Measurements from ENCODE around the gene PLEKHA7.
"Not testable (repeated sequence)": the region's sequence is repeated elsewhere in the genome, so short reads cannot be mapped to it uniquely, and the experiment has no call there.

The PLEKHA7 gene

GRCh38 chr11:17014321-17014832 lies at the start of gene PLEKHA7:
Gene PLEKHA7, minus strand, starts transcription at chr11:17014414. Its CDS starts 13 bp downstream, at chr11:17014401.
- DNase-seq = no peak

- DNase-seq = no peak
Observed at GRCh38 chr11:17063171-17064002, 49.2 kb upstream of the PLEKHA7 start.

- not testable (repeated sequence) for DNase-seq
Observed at GRCh38 chr11:17051146-17051545, 36.9 kb upstream of the PLEKHA7 start.

- DNase-seq = not testable (repeated sequence)
Observed at GRCh38 chr11:17048491-17048890, 34.3 kb upstream of the PLEKHA7 start.

GRCh38 chr11:17046690-17047089 lies 32.5 kb upstream of the PLEKHA7 start:
- no peak for DNase-seq

- no peak for DNase-seq
Observed at GRCh38 chr11:17036666-17037658, 22.7 kb upstream of the PLEKHA7 start.

GRCh38 chr11:17034027-17034426 lies 19.8 kb upstream of the PLEKHA7 start:
- not testable (repeated sequence) for DNase-seq

GRCh38 chr11:17026487-17027082 lies 12.4 kb upstream of the PLEKHA7 start:
- no peak for DNase-seq

GRCh38 chr11:17024924-17025323 lies 10.7 kb upstream of the PLEKHA7 start:
- DNase-seq = no peak

GRCh38 chr11:17021511-17021910 lies 7.3 kb upstream of the PLEKHA7 start:
- DNase-seq = no peak

GRCh38 chr11:17020831-17021230 lies 6.6 kb upstream of the PLEKHA7 start:
- DNase-seq = no peak

- no peak for DNase-seq
Observed at GRCh38 chr11:17019232-17019631, 5.0 kb upstream of the PLEKHA7 start.

GRCh38 chr11:17015627-17016126 lies 1.5 kb upstream of the PLEKHA7 start:
- DNase-seq = no peak

GRCh38 chr11:17014833-17015626 lies 816 bp upstream of the PLEKHA7 start:
- no peak for DNase-seq

GRCh38 chr11:17013548-17014320 lies 480 bp downstream of the PLEKHA7 start:
- DNase-seq = no peak

- no peak for DNase-seq
Observed at GRCh38 chr11:17012712-17013547, 1.3 kb downstream of the PLEKHA7 start.

GRCh38 chr11:17012179-17012578 lies 2.0 kb downstream of the PLEKHA7 start:
- no peak for DNase-seq

GRCh38 chr11:17010851-17011420 lies 3.3 kb downstream of the PLEKHA7 start:
- DNase-seq = no peak

GRCh38 chr11:17008099-17008498 lies 6.1 kb downstream of the PLEKHA7 start:
- DNase-seq = no peak

- no peak for DNase-seq
Observed at GRCh38 chr11:17005646-17006045, 8.6 kb downstream of the PLEKHA7 start.
